Esophagus squamous epithelium (tissue), 5 donors: ENCODE data around the gene RBFOX1. TPM values are rescaled to one million over a fixed set of nuclear protein-coding genes. Genes with fewer than 3 reads are reported as not detected.

Experiments
- DNase-seq: peaks from one replicate; lab custom pipeline; 2025; lab: John Stamatoyannopoulos, UW
- H3K27ac ChIP-seq, 4 donors: fragments of 200-600 bp; sonication (generic); one replicate each; pipeline ENCODE4 v1.5.1; 2016 to 2019; ENCODE audit warnings: mild to moderate bottlenecking in 1 of 4
- H3K27me3 ChIP-seq, 4 donors: fragments of 200-600 bp; sonication (generic); 1 replicate in 3 of 4; 2 replicates in 1 of 4; pipeline versions ENCODE4 v1.5.1 to v1.6.0; 2017 to 2021; ENCODE audit warnings: antibody characterized with exemption in 1 of 4
- H3K36me3 ChIP-seq, 3 donors: fragments of 200-600 bp; sonication (generic); one replicate each; pipeline ENCODE4 v1.5.1; 2016 to 2019
- H3K4me1 ChIP-seq, 3 donors: fragments of 200-600 bp; sonication (generic); one replicate each; pipeline ENCODE4 v1.5.1; 2017 to 2019
- H3K4me3 ChIP-seq, 4 donors: fragments of 200-600 bp; sonication (generic); 1 replicate in 3 of 4; 2 replicates in 1 of 4; pipeline ENCODE4 v1.5.1; 2016 to 2019; ENCODE audit warnings: mild to moderate bottlenecking in 2 of 4, moderate library complexity in 1 of 4
- H3K9me3 ChIP-seq, 3 donors: fragments of 200-600 bp; sonication (generic); one replicate each; pipeline ENCODE4 v1.5.1; 2016 to 2019
- POLR2A ChIP-seq, 4 donors: fragments of 450-650 bp; IDR thresholded peaks; one replicate each; pipeline ENCODE4 v1.6.1; 2017; ENCODE audit warnings: antibody characterized with exemption in 4 of 4, mild to moderate bottlenecking in 4 of 4, moderate library complexity in 3 of 4
- WGBS, 2 donors: methylation state at CpG; one replicate each; pipeline ENCODE4 v1.1.5; 2018; 5-methylcytosine and 5-hydroxymethylcytosine counted together
- intact Hi-C: fragments of 100-400 bp; cut with DNase I; formaldehyde crosslinking; loops from one replicate; pipeline ENCODE4 v1.15.0; 2022
- total RNA-seq, 4 donors: library from RNA; depleted of rRNA; stranded (reverse); fragments of >200 nt; gene quantifications; one replicate each; pipeline ENCODE4 v1.1.0, GENCODE V29; 2016
- TF ChIP-seq, protein P1 (sequence below), 6 experiments: fragments of 450-650 bp in 4 of 6; fragments of 200-600 bp in 2 of 6; sonication (generic) in 2 of 6; IDR thresholded peaks; one replicate each; pipeline ENCODE4 v1.5.1; 2016 to 2019; ENCODE audit warnings: antibody characterized with exemption in 6 of 6, mild to moderate bottlenecking in 4 of 6, moderate library complexity in 4 of 6
- donor health status: DM: yes; HTN: yes; CAD: no.

Gene RBFOX1
- total RNA-seq, 4 donors from 2014 or later = not detected

DNA sequence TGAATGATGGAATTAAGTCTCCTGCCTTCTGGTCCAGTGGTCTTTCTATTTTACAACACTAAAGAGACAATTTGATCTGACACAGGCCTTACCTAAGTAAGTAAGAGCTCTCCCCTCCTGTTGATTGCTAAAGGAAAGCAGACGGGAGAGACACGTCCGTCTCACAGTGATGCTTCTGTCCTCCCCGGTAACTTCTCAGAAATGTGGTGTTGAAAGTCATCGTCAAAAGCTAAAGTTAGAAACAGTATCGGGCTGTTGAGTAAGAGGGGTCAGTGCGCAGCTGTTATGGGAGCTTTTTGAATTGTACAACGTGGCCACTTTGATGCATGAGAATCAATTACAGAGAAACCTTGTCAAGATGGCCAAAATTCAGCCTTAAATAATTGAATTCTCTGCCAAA, 1.9 kb upstream of the RBFOX1 start:
- H3K4me1 ChIP-seq = no peaks in the 10 kb centered on the region
- intact Hi-C loops = no loop called here
- no peaks in the 10 kb centered on the region for H3K9me3 ChIP-seq
- H3K4me3 ChIP-seq = no peak overlapping the region
- no peak overlapping the region for H3K27ac ChIP-seq
- no peaks in the 10 kb centered on the region for H3K27me3 ChIP-seq
- no peaks in the 10 kb centered on the region for H3K36me3 ChIP-seq
- no peak for TF ChIP-seq POLR2A (IDR thresholded peaks at IDR 0.05)
- TF ChIP-seq, protein P1, sequence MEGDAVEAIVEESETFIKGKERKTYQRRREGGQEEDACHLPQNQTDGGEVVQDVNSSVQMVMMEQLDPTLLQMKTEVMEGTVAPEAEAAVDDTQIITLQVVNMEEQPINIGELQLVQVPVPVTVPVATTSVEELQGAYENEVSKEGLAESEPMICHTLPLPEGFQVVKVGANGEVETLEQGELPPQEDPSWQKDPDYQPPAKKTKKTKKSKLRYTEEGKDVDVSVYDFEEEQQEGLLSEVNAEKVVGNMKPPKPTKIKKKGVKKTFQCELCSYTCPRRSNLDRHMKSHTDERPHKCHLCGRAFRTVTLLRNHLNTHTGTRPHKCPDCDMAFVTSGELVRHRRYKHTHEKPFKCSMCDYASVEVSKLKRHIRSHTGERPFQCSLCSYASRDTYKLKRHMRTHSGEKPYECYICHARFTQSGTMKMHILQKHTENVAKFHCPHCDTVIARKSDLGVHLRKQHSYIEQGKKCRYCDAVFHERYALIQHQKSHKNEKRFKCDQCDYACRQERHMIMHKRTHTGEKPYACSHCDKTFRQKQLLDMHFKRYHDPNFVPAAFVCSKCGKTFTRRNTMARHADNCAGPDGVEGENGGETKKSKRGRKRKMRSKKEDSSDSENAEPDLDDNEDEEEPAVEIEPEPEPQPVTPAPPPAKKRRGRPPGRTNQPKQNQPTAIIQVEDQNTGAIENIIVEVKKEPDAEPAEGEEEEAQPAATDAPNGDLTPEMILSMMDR (IDR thresholded peaks at IDR 0.05) = no peak
- no peak for DNase-seq
- WGBS, 2 donors = 72 to 75% methylated on average over 8 of the region's 8 CpGs

DNA sequence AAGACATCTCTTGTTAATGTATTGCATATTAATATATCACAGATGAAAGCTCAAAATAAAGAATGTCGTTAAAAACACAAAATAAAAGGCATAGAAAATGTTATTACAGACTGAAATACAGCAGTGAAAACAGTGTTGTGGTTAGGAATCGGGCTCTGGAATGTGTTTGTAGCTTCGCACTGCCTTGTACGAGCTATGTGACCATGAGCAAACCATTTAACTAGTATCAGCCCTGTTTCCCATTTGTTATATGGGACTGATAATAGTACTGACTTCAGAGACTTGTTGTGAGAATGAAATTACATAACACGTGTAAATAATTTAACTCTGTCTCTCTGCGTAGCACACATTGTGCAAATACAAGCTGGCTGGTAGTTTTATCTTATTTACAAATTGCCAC, 648 bp upstream of the RBFOX1 start:
- Histone ChIP-seq H3K4me3 (no peak overlapping the region), H3K9me3 (no peaks in the 10 kb centered on the region), H3K27ac (no peak overlapping the region), H3K27me3 (no peaks in the 10 kb centered on the region), H3K4me1 (no peaks in the 10 kb centered on the region), H3K36me3 (no peaks in the 10 kb centered on the region)
- no peak for DNase-seq
- intact Hi-C loops = no loop called here
- no peak for TF ChIP-seq POLR2A (IDR thresholded peaks at IDR 0.05)
- TF ChIP-seq, protein P1 (IDR thresholded peaks at IDR 0.05) = no peak
- WGBS, 2 donors = 66 to 70% methylated on average over 6 of the region's 6 CpGs

DNA sequence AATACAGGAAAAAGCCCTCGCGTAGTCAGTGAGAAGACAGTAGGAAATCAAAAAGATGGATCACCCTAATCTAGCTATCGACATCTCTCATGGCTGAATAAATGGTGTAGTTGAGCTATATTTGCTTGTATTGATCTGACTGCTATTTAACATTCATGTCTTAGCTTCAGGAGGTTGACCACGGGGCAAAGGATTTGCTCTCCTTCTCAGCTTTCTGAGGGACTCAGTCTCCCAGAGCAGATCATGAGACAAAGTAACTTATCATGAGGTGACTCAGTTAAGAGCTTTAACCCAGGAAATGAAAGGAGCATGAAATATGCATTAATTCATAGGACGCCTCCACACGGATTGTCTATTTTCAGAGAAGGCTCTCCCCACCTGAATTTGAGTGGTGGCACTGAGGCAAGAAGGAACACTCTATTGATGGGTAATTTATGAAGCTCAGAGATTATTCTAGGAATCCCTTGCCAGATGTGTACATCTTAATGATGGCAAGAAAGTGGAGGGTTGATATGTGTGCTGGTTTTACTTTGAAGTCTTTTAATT, 608 bp downstream of the RBFOX1 start:
- 78 to 80% methylated on average over 6 of the region's 6 CpGs for WGBS, 2 donors
- intact Hi-C loops = no loop called here
- H3K4me1 ChIP-seq = no peaks in the 10 kb centered on the region
- no peak overlapping the region for H3K27ac ChIP-seq
- H3K36me3 ChIP-seq = no peaks in the 10 kb centered on the region
- TF ChIP-seq, protein P1 (IDR thresholded peaks at IDR 0.05) = no peak
- H3K9me3 ChIP-seq = no peaks in the 10 kb centered on the region
- H3K27me3 ChIP-seq = no peaks in the 10 kb centered on the region
- no peak for DNase-seq
- H3K4me3 ChIP-seq = no peak overlapping the region

DNA sequence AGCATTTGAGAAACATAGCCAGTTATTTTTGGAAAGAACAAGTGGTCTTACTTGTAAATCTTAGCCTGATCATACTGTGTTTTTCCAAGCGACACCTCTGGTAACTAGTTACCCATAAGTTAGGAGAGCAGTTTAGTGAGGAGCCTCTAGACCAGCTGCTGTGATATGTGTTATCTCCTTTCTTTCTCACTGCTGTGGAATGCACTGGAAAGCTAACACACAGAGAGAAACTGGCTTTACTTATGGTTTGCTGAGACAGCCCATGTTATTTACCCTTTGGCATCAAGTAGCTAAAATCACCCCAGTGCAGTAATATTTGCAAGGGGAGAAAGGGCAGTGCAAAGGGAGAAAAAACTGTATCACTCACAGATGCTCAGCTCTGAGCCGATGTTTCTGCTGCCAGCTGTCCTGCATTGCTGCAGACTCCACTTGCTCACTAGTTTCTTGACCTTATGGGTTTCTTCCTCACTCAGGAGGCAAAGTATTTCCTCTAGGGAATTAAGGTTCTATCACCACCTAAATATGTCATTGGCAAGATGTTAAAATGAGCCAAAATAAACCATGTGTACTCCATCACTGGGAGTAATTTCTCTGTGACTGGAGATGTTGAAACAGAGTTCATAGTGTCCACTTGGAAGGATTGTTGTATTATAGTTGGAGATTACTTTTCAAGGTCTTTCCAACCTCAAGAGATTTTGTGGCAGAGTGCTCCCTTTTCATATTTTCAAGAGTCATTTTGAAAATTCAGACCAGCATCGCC, 2.3 kb downstream of the RBFOX1 start:
- 64 to 65% methylated on average over 3 of the region's 3 CpGs for WGBS, 2 donors
- H3K36me3 ChIP-seq = no peaks in the 10 kb centered on the region
- TF ChIP-seq, protein P1 (IDR thresholded peaks at IDR 0.05) = no peak
- TF ChIP-seq POLR2A (IDR thresholded peaks at IDR 0.05) = no peak
- H3K27me3 ChIP-seq = no peaks in the 10 kb centered on the region
- H3K4me1 ChIP-seq = no peaks in the 10 kb centered on the region
- no peak overlapping the region for H3K27ac ChIP-seq
- no peaks in the 10 kb centered on the region for H3K9me3 ChIP-seq
- intact Hi-C loops = no loop called here
- H3K4me3 ChIP-seq = no peak overlapping the region
- no peak for DNase-seq

DNA sequence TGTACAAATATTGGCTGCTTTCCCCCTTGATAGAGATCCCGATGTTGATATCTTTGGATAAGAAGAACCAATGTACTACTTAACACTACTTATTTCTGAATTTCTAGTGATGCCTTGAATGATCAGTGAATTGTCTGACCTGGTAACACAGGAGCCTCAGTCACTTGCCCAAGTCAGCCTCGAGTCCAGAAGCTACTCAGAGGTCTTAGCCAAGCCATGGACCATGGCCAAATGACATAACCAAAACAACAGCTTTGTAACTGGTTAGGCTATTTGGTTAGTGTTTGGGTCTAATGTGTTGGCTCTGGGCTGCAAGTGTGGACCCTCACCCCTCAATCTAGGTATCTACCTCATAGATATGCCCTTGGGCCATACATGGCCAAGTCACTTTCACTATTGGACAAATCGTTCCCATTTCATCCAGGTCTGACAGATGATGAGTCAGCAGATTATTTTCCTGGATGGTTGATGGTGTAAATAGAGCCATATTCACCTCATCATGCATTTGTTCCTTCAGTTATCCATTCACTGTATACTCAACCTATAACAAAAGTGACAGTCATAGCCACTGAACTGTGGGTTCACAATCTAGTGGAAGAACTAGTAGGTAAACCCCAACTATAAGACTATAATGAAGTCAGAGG, 3.5 kb downstream of the RBFOX1 start:
- 56 to 62% methylated on average over 3 of the region's 3 CpGs for WGBS, 2 donors
- Histone ChIP-seq H3K9me3 (no peaks in the 10 kb centered on the region), H3K27ac (no peak overlapping the region), H3K36me3 (no peaks in the 10 kb centered on the region), H3K4me1 (no peaks in the 10 kb centered on the region), H3K27me3 (no peaks in the 10 kb centered on the region), H3K4me3 (no peak overlapping the region)
- TF ChIP-seq, protein P1 (IDR thresholded peaks at IDR 0.05) = no peak
- TF ChIP-seq POLR2A (IDR thresholded peaks at IDR 0.05) = no peak
- DNase-seq = no peak
- intact Hi-C loops = no loop called here
